GM03348 (cell line): ENCODE results near the gene ABCA8.
A peak's percentile ranks its signal among the peaks of the same experiment; 100 is the strongest.
"Not testable (repeated sequence)": the region's sequence is repeated elsewhere in the genome, so short reads cannot be mapped to it uniquely, and the experiment has no call there.

Experiments
- DNase-seq: peaks from one replicate; pipeline ENCODE4 v3.0.0; 2012; ENCODE audit warnings: low spot score

The ABCA8 gene, protein sequence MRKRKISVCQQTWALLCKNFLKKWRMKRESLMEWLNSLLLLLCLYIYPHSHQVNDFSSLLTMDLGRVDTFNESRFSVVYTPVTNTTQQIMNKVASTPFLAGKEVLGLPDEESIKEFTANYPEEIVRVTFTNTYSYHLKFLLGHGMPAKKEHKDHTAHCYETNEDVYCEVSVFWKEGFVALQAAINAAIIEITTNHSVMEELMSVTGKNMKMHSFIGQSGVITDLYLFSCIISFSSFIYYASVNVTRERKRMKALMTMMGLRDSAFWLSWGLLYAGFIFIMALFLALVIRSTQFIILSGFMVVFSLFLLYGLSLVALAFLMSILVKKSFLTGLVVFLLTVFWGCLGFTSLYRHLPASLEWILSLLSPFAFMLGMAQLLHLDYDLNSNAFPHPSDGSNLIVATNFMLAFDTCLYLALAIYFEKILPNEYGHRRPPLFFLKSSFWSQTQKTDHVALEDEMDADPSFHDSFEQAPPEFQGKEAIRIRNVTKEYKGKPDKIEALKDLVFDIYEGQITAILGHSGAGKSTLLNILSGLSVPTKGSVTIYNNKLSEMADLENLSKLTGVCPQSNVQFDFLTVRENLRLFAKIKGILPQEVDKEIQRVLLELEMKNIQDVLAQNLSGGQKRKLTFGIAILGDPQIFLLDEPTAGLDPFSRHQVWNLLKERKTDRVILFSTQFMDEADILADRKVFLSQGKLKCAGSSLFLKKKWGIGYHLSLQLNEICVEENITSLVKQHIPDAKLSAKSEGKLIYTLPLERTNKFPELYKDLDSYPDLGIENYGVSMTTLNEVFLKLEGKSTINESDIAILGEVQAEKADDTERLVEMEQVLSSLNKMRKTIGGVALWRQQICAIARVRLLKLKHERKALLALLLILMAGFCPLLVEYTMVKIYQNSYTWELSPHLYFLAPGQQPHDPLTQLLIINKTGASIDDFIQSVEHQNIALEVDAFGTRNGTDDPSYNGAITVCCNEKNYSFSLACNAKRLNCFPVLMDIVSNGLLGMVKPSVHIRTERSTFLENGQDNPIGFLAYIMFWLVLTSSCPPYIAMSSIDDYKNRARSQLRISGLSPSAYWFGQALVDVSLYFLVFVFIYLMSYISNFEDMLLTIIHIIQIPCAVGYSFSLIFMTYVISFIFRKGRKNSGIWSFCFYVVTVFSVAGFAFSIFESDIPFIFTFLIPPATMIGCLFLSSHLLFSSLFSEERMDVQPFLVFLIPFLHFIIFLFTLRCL (N-terminal part only)

GRCh38 chr17:68955181-68955841 is at the start of gene ABCA8:
ABCA8 (minus strand) TSS chr17:68955392; CDS start chr17:68942034, 13,358 bp downstream.
- no peak for DNase-seq

GRCh38 chr17:69004759-69005158 is 49.6 kb upstream of the ABCA8 start:
- DNase-seq = not testable (repeated sequence)

DNA sequence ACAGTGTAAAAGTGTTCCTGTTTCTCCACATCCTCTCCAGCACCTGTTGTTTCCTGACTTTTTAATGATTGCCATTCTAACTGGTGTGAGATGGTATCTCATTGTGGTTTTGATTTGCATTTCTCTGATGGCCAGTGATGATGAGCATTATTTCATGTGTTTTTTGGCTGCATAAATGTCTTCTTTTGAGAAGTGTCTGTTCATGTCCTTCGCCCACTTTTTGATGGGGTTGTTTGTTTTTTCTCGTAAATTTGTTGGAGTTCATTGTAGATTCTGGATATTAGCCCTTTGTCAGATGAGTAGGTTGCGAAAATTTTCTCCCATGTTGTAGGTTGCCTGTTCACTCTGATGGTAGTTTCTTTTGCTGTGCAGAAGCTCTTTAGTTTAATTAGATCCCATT is 44.6 kb upstream of the ABCA8 start:
- DNase-seq = not testable (repeated sequence)

DNA sequence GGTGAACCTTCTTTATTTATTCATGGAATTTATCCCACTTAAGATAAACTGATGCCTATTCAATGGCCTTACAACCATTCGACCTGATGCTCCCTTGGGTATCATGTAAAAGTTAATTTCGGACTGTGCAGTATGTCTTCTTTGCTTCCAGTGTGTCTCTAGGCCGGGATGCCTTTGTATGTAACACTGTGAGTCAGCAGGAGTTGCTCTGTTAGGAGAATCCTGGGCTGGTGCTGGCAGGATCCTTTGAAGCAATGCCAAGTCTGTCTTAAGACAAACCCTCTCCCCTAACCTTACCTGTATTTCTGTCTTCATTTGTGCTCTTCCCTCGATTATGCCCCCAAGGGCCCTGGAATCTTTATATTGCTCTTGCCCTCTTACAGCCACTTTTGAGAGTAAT is 37.9 kb upstream of the ABCA8 start:
- DNase-seq = peak; percentile 13

GRCh38 chr17:68987966-68988365 is 32.8 kb upstream of the ABCA8 start:
- DNase-seq = no peak

DNA sequence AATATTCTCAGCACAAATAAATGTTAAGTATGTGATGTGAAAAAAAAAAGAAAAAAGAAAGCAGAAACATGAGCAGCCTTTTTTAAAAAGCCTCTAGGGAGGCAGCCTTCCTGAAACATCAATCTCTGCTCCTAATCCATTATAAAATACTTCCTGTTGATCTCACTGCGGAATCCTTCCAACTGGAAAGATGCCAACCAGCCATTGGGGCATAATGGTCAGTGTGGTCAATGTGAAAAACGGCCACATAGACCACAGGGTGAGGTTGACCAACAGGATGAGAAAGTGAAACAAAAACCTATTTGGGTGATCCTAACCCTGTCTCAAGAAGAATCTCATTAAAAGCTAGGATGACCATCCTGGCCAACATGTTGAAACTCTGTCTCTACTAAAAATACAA is 26.1 kb upstream of the ABCA8 start:
- peak; percentile 67 for DNase-seq

- DNase-seq = no peak
These were observed 18.1 kb upstream of the ABCA8 start for GRCh38 chr17:68973098-68973846.

GRCh38 chr17:68972119-68972704 is 17.0 kb upstream of the ABCA8 start:
- DNase-seq = peak; percentile 54

GRCh38 chr17:68969101-68969500 is 13.9 kb upstream of the ABCA8 start:
- DNase-seq = no peak

DNA sequence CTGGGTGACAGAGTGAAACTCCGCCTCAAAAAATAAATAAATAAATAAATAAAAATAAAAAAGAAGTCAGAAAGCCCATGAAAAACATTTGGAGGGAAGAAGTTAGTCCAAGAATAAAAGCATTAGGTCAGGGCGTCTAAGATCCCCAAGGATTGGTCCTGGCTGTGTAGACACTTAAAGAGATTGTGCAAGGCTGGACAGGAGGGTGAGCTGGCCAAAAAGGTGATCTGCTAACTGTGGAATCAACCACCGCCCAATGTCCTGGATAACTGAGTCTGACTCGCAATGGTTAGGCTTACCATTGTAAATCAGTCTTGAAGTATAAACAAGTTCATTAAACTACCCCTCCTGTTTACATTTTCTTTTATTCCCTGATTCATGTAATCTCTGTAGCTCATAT is 8.8 kb upstream of the ABCA8 start:
- no peak for DNase-seq

DNA sequence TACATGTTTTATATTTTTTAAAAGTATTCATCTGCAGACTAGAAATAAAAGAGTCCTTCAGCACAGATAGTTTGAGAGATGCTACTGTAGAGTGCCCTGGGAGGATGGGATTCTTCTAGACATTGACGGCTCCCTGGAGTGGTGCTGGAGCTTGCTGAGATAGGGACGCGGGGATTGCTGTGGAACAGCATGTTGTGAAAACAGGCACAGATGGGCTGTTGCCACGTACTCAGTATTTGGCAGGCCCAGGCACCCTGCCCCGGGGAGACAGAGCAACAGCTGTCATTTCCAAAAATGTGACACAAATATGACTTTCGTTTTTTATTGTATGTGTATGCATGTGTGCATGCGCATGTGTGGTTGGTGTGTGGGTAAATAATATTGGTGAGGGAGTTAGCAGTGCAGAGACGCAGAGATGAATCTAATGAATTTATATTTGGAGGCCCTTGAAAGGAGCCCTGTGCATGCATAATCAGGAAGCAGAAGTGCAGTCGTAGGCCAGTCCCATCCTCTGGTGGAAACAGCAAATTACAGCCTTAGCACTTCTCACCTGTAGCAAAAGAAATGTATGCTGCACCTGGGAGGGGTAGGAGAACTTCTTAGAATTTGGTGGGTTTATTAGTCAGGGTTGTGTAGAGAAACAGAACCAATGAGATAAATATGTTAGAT is 6.2 kb upstream of the ABCA8 start:
- DNase-seq = no peak

DNA sequence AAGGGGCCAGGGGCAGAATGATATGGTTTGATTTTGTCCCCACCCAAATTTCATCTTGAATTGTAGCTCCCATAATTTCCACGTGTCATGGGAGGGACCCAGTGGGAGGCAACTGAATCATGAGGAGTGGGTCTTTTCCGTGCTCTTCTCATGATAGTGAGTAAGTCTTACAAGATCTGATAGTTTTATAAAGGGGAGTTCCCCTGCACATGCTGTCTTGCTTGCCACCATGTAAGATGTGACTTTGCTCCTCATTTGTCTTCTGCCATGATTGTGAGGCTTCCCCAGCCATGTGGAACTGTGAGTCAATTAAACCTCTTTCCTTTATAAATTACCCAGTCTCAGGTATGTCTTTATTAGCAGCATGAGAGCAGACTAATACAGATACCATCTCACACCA is 3.9 kb upstream of the ABCA8 start:
- DNase-seq = not testable (repeated sequence)

DNA sequence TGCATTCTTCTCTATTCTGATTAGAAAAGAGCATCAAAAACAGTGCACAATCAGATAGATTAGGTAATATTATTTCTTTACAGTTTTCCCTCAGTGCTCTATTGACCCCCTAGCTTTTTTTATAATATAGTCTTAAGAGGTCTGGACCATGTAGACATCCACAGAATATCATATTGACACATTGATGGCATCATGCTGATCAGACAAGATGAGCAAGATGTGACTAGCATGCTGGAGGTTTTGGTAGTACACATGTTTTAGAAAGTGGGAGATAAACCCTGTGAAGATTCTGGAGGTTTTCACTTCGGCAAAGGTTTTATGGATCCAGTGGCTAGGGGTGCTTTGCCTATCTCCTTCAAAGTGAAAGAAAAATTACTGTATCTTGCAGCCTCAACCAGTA is 2.8 kb upstream of the ABCA8 start:
- no peak for DNase-seq

- no peak for DNase-seq
These were observed 871 bp downstream of the ABCA8 start for GRCh38 chr17:68954146-68954896.

DNA sequence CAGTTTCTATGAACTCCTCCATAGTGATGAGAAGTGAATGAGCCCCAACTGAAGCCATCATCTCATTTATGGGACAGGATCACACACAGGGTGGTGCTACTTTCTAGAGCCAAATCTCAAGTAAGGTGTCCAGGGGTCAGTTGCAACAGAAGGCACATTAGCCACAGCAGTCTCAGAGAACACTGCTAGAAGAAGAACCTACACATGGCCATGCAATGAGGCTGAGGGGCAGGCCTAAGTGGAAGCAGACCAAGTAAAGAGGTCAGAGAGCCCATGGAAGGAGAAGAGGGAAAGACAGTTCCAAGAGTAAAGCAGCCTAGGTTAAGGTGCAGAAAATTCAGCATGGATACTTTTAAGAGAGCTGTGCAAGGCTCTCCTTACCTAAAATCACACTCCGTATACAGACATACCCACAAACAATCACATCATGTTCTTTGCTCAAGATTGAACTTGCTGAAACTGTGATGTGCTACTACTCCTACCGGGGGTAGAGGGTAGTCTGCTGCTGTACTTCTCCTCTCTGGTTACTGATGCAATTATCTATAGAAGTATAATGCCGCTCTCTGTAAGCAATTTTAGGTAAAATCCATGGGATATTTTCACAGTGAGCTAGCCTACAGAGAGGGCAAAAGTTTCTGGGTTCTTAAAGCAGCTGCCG is 1.7 kb downstream of the ABCA8 start:
- no peak for DNase-seq

DNA sequence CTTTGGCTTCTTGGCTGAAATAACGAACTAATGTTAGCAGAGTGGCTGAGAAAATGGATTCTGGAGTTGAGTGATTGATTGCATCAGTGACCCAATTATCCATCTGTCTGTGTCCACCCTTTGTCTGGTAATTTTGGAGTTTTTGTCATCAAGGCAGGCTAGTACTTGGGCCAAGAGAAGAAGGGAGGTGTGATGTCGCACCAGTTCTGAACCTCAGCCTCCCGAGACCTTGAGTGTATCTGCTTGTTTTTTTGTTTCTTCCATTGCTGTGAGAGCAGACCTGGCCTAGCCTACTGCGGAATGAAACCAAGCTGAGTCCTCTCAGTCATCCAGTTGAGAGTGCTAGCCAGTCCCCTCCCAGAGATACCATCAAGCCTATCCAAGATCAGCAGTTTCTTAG is 4.5 kb downstream of the ABCA8 start:
- no peak for DNase-seq

- not testable (repeated sequence) for DNase-seq
These were observed 7.3 kb downstream of the ABCA8 start for GRCh38 chr17:68947868-68948267.

- DNase-seq = no peak
These were observed 10.7 kb downstream of the ABCA8 start for GRCh38 chr17:68944435-68945035.
